Activated CD4-positive, CD25-positive, alpha-beta regulatory T cell treated with anti-CD3 and anti-CD28 coated beads, Interleukin-2, amount 50 U/mL, for 72 hours (primary cell): ENCODE measurements around the gene TPRG1.
"Not testable (repeated sequence)": the region's sequence is repeated elsewhere in the genome, so short reads cannot be mapped to it uniquely, and the experiment has no call there.

Experiments
- DNase-seq: peaks from one replicate; pipeline ENCODE4 v3.0.0; 2021

The TPRG1 gene

DNA sequence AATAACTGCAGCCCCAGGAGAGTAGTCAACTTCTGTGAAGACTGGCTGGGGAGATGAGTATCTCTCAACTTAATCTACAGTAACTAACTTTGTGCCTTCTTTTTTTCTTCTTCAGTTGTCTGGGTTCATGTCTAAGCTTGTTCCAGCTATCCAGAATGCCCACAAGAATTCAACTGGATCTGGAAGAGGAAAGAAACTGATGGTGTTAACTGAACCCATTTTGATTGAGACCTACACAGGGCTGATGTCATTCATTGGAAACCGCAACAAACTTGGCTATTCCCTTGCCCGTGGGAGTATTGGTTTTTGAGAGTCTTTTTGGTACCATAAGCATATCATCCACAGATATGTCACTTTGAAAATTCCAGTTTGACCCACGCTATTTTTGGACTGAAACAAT is 148.7 kb downstream of the TPRG1 start:
- DNase-seq: no peak

DNA sequence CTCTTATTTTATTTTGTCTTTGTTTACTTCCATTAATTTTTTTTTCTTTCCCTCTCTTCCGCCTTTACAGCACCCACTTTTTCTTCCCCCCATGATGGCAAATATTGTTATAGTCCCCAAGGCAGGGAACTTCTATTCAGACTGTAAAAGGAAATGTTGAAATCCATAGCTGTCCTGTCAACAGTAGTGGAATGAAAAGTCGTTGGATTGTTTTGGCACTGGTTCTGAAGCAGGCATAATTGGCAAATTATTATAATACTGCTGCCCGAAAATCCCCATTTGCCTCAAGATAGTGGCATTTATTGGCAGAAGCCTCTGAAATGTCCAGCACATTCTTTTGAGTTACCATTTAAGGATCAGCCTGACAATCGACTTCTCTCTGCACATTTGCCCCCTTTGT is 150.6 kb downstream of the TPRG1 start:
- DNase-seq: no peak

DNA sequence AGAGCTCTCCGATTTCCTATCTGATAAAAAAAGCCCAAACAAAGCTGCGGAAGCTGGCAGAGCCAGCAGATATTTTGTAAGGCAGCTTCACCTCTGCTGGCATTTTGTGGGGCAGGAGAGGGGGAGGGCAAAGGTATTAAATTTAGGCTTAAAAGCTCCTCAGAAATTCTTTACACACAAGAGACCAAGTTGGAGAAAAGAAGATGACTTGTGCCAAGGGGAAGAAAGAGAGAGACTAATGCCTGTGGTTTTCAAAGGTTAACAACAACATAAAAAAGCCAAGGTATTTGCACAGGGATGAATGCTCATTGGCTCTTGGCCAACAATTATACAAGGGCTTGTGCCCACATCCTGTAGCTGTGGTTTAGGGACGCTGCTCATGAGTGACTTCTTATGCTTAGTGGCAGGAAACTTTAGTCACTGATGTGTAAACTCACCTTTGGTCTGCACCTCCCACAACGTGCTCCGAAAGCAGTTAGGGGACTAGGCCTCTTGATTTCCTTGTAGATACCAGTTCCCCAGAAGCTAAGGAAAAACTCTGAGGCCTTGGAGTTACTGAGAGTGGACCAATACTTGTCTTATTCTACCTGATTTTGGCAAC is 152.9 kb downstream of the TPRG1 start:
- DNase-seq: peak; percentile 61

DNA sequence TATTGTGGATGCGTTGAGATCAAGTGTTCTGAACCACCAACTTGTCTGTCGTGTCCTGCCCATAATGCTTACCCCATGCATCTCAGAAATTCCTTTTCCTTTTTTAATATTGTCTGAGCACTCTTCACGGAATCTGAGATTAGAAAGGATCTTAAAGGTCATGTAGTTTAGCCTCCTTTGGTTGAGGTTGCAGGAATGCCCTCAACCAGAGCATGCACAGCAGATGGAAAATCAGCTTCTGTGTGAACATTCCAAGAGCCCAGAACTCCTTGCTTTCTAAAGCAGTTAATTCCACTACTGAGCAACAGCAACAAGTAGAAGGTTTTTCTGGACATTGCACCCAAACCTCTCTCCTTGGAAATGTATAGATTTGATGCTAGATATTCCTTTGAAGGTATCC is 153.7 kb downstream of the TPRG1 start:
- no peak for DNase-seq

DNA sequence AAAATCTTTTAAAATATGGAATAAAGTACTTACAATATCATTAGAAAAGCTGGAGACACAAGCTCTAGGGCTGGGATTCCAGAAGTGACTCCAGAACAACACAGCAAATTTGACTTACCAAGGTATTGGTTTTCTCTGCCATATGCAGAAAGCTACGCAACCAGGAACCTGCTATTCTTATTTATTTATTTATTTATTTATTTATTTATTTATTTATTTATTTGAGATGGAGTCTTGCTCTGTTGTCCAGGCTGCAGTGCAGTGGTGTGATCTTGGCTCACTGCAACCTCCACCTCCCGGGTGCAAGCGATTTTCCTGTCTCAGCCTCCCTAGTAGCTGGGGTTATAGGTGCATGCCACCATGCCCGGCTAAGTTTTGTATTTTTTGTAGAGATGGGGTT is 157.9 kb downstream of the TPRG1 start:
- DNase-seq: not testable (repeated sequence)

DNA sequence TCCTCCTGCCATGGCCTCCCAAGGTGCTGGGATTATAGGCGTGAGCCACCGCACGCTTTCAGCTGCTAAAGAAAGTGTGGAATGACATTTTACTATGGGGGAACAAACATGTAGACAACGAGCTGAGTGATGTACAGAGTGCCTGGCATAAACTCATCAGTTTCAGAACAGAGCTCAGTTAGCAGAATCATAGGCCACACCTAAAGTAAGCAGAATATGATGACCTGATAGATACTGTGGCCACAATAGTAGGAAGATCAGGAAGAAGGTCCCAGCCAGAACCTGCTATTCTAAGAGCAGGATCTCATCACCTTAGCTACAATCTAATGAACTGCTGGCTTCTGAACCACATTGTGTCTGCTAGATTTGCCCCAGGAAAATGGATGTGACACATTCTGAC is 158.3 kb downstream of the TPRG1 start:
- DNase-seq: no peak

DNA sequence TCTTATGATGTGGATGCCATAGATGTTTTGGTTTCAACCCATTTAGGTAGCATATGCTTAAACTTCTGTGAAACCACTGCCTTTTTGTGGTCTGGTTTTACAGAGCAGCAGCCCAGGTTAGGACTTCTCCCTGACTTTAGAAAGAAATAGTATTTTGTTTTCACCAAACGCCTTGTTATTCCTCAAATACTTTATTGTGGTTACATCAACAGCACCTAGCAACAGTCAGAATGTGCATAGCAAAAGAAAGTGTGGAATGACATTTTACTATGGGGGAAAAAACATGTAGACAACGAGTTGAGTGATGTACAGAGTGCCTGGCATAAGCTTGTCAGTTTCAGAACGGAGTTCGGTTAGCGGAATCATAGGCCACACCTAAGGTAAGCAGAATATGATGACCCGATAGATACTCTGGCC is 159.2 kb downstream of the TPRG1 start:
- no peak for DNase-seq

DNA sequence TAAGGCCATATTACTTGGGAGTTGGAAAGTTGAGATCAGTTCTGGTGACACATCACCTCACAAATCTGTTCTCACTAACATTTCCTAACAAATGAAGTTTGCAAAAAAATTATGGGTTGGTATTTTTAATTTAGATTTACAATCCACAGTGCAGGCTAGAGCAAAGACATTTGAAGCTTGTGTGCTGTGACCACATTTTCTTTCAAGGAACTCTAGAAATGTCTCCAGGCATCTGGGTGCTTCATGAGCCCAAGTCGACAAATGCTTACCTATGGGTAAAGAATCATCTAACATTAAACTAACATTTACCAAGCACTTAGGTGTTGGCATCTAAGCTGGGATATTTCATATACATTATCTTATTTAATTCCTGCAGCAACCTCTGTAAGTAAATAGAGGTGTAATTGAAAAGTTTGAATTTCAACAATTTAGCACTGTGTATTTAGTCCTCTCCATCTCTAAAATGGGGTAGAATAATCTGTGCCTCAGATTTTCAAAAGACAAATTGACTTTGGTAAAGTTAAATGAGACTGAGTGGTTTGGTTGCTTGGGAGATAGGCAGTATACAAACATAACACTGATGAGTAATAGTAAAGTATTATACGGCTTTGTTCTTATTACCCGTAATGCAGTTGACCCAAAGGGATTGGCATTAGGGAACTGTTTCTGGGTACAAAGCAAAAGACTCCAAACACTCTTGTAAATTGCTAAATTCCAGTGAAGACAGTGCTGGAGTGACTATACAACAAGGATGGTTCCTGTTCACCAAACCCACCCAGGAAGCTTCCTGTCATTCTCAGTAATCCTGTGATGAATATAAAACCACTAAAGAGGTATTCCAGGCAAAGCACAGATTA is 162.5 kb downstream of the TPRG1 start:
- no peak for DNase-seq

DNA sequence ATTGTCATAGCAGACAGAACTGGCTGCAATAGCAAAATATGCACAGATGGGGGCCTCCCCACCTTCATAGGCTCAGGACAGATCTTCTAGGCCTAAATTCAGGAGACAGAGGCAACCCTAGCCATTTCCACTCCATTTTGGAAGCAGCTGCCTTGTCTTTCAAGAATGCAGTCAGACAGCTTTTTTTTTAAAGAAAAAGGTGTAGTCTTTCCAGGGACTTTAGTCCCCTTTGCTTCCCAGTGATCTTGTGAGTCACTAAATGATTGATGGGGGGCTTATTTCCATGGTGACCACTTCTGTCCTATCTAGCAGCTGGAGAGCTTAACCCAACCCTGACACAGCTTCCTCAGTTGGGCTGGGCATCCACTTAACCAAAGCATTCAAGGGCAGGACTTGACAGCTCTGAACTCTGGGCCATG is 165.9 kb downstream of the TPRG1 start:
- DNase-seq: no peak

DNA sequence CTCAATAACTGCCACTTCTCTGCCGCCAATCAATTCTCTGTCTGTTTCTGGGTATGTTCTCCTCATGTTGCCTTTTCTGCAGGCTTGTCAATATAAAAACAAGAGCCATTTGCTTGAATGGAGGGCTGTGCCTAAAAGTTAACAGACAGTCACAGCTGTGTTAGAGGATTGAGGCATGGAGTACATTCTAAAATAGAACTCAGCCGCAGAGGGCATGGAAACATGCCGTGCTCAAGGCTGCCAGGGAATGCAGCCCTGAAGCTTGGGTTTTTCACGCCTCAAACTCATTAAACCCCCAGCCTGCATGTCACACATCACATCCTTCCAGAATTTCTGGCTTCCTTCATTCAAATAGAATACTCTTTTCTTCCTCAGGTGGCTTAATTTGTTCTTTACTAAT is 166.6 kb downstream of the TPRG1 start:
- DNase-seq: no peak

DNA sequence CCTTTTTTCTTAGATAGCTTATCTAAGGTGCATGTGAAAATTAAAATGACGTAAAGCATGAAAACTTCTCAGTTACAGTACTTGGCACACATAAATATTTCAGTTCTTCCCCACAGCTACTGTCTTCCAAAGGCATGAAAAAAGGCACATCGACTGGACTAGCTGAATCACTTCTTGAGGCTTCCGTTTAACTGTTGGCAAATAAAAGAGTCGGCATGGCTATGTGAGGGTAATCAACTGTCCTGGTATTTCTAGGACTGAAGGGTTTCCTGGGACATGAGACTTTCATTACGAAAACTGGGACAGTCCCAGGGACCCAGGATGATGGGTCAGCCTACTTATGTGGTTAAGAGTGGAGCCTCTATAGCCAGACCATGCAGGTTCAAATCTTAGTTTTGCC is 168.2 kb downstream of the TPRG1 start:
- DNase-seq: no peak

DNA sequence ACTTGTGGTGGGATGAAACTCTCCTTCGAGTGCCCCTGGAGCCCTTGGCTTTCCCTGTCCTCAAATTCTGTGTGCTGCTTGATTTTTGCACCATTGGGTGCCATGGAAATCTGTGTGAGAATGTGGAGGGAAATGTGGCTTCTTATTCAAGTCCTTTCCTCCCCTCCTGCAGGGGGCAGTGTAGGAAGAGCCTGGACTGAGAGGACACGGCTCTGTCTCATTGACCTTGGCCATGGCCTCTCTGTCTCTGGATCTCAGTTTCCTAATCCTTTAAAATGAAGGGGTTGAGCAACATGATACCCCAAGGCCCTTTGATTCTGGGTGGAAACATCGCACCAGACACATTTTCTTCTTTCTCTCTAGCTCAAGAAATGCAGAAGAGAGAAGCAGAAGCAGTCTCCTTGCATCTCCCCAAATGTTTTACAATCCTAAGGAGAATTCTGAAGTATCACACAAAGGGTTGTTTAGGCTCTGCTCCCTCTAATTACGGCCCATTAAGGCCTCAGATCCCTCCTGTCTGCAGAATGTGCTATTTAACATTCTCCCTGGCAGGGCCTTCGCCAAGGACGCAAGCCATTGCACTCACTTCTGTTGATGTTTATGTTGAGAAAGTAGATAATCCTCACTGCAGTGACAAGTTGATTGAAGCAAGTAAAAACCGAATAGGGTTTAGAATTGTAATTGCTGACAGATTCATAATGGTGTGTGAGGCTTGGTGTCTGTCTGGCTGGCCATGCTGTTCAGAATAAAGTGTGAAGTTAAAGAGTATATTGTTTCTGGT is 169.1 kb downstream of the TPRG1 start:
- DNase-seq: no peak

DNA sequence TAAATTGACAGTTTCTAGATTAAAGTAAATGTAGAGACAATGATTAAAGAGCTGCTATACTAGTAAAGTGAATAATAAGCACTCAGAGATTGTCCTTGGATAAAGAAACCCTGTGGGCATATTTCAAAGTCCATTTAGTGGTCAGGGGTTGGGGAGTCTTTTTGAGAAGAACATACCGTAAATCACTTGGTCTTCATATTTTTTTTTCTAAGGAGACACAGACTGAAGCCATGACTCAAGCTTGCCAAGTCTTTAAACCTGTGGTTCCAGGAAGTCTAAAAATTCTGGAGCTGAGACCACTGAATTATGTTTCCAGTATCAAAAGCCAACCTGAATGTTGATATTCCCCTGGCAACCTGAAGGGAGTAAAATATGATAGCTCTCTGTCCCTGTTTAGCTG is 171.0 kb downstream of the TPRG1 start:
- no peak for DNase-seq

DNA sequence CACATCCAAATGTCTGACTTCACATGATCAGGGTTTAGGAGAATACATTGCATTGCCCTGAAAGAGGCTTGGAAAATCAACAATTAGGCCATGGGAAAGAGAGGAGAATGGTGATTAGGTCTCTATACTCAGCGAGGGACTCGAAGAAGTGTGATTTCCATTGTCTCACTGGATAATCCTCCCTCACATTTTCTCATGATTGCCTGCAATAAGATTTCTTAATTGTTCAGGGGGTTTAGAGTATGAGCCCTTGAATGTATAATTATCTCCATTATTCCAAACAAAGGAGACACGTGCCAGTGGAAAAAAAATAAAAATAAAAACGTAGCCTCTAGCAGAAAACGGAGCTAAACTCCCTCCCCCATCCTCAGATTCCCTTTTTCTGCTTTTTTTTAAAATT is 173.2 kb downstream of the TPRG1 start:
- no peak for DNase-seq

DNA sequence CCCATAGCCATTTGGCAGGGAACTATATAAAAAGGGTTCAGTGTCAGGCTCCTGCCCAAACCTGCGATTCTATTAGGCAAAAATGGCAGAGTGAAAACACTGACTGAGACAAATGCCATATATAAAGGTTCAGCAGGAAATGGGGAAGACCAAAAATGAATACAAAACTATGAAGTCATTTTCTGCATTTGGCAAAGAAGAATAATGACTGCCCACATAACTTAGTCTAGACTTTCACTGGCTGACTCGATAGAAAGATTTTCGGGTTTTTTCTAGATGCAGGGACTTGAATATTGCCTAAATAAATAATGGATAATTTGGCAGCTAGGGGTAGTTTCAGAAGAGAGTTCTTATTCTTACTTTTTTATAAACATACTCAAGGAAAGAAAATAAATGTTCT is 178.0 kb downstream of the TPRG1 start:
- DNase-seq: no peak

DNA sequence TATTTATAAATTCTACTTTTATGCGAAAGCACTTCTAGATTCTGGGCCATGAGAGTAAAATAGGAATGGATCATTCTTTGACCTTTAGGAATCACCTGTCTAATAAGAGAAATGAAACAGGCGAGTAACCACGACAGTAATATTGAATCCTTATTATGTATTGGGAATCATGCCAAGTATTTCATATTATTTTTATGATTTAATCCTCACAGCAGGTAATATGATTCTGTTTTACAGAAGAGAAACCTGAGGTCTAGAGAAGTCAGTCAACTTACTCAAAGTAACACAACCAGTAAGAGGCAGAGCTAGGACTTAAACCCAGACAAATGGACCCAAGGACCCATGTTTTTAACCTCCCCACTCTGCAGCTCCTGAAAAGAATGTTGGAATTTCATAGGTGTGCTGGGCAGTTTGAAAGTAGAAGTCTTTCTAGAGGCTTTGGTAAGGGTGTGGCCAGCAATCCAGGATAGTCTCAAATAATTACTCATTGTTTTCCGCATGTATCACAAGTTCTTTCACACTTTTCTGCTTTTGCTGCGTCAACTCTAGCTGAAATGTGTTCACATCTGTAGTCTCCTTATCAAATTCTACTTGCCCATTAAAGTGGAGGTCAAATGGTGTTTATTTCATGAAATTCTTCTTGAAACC is 181.7 kb downstream of the TPRG1 start:
- DNase-seq: no peak

DNA sequence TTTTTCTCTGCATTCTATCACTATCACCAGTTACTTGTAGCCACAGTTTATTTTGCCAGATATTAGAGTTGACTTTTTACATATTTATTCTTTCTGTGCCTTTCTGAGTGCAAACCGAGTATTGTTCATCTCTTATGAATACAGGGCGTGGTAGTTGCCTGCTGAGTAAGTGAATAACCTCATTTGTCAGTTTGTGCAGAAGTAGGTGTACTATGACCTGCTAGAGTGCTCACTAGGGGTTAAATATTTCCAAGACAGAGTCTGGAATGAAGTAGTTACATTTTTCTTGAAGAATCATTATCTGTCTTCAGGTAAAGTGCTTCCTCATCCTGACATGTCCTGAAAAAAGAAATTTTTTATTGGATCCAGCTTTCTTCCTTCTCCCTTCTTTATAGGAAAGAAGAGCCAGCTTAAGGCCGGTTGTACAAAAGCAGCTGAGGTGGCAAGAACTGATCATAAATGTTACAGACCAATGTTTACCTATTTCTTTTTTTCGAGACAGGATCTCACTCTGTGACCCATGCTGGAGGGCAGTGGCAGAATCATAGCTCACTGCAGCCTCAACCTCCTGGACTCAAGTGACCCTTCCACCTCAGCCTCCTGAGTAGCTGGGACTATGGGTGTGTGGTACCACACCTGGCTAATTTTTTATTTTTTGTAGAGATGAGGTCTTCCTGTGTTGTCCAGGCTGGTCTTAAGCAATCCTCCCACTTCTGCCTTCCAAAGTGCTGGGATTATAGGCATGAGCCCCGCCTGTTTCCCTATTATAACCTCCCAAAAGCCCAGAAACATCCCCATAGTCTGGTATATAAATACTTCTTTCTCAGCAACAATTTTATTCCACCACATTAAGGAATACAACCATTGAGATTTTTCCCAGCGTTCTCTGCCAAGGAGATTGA is 182.5 kb downstream of the TPRG1 start:
- no peak for DNase-seq

DNA sequence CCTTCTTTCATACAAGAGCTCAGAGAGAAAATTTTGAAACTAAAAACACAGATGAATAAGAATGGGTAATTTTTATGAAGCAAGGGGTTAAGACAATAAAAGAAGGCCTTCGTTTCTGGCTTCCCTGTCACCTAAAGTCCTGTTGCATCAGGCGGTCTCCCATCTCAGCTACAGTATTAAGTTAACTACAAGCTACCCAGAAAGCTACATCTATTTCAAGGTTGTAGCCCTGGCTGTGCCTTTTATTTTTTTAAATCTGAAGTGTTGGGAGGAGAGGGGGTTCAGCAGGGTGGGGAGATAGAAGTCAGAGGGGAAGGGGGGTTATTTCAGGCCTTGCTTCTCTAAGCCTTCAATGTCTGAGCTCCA is 183.3 kb downstream of the TPRG1 start:
- DNase-seq: no peak

DNA sequence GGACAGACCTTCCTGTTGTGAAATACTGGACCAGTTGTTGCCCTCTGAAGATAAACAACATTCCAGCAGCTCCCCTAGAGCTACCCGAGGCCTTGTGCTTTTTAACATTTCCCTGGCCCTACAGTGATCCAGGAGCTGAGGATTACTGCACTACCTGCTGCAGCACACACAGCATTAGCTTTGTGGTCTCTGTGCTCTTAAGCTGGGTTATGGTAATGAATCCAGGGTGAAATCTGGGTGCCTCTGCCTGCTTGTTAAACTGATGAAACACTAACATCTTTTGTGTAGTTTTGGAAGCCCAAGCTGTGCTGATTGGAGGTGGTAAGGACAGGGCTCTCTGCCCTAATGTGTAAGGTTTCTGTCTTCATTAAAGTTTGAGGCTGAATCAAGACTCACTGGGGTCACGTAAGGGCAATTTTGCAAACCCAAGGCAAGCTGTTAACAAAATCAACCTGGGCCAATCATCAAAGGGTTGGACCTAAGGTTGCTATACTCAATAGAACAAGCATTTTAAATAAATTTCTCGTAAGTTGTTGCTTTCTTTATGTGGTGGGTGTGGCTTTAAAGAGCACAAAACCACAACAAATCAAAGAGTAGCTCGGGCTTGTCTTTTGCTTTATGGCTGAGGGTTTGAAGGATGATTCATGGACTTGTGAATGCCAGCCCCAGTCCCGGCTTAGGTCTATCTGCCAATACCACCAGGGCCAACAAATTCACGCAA is 183.9 kb downstream of the TPRG1 start:
- no peak for DNase-seq

DNA sequence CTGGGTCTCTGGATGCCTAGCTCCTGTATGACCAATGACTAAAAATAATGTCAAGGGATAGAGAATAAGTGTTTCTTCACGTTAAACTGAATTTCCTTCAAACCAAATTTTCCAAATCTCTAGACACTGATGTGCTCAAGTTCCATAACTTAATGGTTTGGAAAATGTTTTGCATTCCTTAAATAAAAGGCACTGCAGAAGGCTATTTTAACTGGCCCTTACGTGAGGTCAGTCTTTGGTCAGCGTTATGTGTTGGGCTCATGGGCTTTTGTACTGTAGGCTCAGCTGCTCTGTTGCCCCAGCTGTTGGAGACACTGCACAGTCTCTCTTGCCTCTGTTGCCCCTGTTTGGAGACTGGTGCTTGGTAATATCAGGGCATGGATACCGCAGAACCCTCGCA is 188.5 kb downstream of the TPRG1 start:
- no peak for DNase-seq

DNA sequence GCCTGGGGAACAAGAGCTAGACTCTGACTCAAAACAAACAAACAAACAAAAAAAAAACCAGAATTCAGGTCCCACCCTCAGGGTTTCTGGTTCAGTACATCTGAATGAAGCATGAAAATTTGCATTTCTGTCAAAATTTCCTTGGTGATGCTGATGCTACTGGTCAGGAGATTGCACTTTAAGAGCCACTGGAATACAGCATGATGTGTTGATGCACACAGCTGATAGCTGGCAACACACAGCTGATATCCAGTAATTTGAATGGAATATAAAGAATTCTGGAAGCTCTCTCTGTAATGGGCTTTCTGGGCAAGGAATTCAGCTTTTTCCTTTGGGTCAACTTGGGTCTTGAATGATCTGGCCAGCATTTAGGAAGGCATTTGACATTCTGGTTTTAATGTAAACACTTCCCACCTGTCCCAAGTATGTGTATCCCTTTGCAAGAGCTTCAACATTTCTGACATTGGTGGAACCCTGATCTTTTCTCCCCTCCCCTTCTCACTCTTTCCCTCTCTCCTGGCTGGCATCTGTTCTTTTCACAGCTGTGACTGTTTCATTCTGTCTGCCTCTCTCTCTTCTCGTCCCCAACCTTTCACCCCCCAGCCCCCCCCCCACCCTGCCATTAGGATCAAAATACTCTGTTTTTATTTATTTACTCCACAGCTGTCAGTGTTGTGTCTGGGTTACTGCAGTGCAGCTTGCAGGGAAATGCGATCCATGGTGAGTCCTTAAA is 189.5 kb downstream of the TPRG1 start:
- DNase-seq: no peak
